ENCODE data around the gene COLGALT1.

COLGALT1 gene

DNA sequence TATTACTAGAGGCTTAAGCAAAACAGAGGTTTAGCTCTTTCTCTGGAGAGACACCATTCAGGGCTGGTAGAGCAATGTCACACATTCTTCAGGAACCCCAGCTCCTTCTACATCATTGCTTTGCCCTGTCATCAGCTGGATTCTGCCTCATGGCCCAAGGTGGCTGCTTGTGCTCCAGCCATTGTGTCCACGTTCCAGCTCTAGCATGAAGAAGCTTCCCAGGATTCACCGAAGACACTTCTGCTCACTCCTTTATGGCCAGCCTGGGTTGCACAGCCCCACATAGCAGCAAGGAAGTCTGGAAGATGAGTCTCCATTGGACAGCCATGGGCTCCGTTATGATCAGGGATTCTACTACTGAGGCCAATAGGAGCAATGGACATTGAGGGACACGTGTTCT is 30.8 kb upstream of the COLGALT1 start:
- no peak for DNase-seq (ENCODE audit: low read depth)
- TF ChIP-seq CTCF (IDR thresholded peaks at IDR 0.05; ENCODE audit: low read depth, low read length), result no peak
- TF ChIP-seq MYC (IDR thresholded peaks at IDR 0.05; ENCODE audit: low read depth, low read length), result no peak
- TF ChIP-seq, protein P1, sequence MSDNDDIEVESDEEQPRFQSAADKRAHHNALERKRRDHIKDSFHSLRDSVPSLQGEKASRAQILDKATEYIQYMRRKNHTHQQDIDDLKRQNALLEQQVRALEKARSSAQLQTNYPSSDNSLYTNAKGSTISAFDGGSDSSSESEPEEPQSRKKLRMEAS (IDR thresholded peaks at IDR 0.05; ENCODE audit: low read depth, low read length), result no peak
- TF ChIP-seq POLR2A (IDR thresholded peaks at IDR 0.05; ENCODE audit: extremely low read depth, insufficient read length), result no peak
- no peak overlapping the region for H3K4me3 ChIP-seq (ENCODE audit: low read depth, low read length)

DNA sequence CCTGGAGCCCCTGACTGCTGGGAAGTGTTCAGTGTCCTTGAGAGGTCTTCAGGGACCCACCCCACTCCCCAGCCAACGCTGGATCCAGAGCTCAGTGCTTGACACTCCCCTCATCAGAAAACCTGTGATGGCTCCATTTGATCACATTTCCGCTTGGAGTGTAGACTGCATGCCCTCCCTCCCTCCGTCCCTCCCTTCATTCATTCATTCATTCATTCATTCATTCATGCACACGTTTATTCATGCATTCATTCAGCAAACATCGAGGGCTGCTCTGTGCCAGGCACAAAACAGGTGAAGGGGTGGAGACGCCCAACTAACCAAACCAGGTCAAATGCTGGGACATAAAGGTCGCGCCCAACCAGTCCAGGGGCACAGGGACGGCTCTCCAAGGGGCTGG is 30.3 kb upstream of the COLGALT1 start:
- H3K4me3 ChIP-seq (ENCODE audit: low read depth, low read length), result no peak overlapping the region
- DNase-seq (ENCODE audit: low read depth), result no peak
- TF ChIP-seq CTCF (IDR thresholded peaks at IDR 0.05; ENCODE audit: low read depth, low read length) (no peak), POLR2A (IDR thresholded peaks at IDR 0.05; ENCODE audit: extremely low read depth, insufficient read length) (no peak), MYC (IDR thresholded peaks at IDR 0.05; ENCODE audit: low read depth, low read length) (no peak)
- TF ChIP-seq, protein P1 (IDR thresholded peaks at IDR 0.05; ENCODE audit: low read depth, low read length), result no peak

GRCh38 chr19:17526922-17527321 is 28.5 kb upstream of the COLGALT1 start:
- DNase-seq (ENCODE audit: low read depth), result no peak
- TF ChIP-seq, protein P1 (IDR thresholded peaks at IDR 0.05; ENCODE audit: low read depth, low read length), result no peak
- TF ChIP-seq POLR2A (IDR thresholded peaks at IDR 0.05; ENCODE audit: extremely low read depth, insufficient read length) (no peak), MYC (IDR thresholded peaks at IDR 0.05; ENCODE audit: low read depth, low read length) (no peak), CTCF (IDR thresholded peaks at IDR 0.05; ENCODE audit: low read depth, low read length) (no peak)
- no peak overlapping the region for H3K4me3 ChIP-seq (ENCODE audit: low read depth, low read length)

GRCh38 chr19:17527326-17527725 is 28.1 kb upstream of the COLGALT1 start:
- no peak for DNase-seq (ENCODE audit: low read depth)
- no peak overlapping the region for H3K4me3 ChIP-seq (ENCODE audit: low read depth, low read length)
- TF ChIP-seq, protein P1 (IDR thresholded peaks at IDR 0.05; ENCODE audit: low read depth, low read length), result no peak
- TF ChIP-seq CTCF (IDR thresholded peaks at IDR 0.05; ENCODE audit: low read depth, low read length) (no peak), POLR2A (IDR thresholded peaks at IDR 0.05; ENCODE audit: extremely low read depth, insufficient read length) (no peak), MYC (IDR thresholded peaks at IDR 0.05; ENCODE audit: low read depth, low read length) (no peak)

DNA sequence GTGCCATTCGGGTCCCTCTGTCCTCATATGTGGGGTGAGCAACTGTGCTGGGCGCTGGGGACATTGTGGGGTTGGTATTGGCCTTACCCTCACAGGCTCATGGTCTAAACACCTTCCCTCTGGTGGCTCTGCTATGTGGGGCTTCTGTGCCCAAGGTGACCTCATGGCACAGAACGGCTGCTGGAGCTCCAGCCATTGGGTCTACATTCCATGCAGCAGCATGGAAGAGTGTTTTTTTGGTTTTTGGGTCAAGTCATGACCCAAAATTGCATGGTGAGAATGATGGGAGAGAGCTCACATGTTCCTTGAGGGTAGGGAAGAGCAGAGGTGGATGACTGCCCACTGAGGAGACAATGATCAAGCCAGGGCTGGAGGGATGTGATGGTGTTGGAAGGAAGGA is 26.8 kb upstream of the COLGALT1 start:
- no peak overlapping the region for H3K4me3 ChIP-seq (ENCODE audit: low read depth, low read length)
- no peak for DNase-seq (ENCODE audit: low read depth)
- TF ChIP-seq POLR2A (IDR thresholded peaks at IDR 0.05; ENCODE audit: extremely low read depth, insufficient read length) (no peak), MYC (IDR thresholded peaks at IDR 0.05; ENCODE audit: low read depth, low read length) (no peak), CTCF (IDR thresholded peaks at IDR 0.05; ENCODE audit: low read depth, low read length) (no peak)
- TF ChIP-seq, protein P1 (IDR thresholded peaks at IDR 0.05; ENCODE audit: low read depth, low read length), result no peak

Data from NB4 (cell line).